ENCODE measurements around the gene CDH4.

CDH4 gene

DNA sequence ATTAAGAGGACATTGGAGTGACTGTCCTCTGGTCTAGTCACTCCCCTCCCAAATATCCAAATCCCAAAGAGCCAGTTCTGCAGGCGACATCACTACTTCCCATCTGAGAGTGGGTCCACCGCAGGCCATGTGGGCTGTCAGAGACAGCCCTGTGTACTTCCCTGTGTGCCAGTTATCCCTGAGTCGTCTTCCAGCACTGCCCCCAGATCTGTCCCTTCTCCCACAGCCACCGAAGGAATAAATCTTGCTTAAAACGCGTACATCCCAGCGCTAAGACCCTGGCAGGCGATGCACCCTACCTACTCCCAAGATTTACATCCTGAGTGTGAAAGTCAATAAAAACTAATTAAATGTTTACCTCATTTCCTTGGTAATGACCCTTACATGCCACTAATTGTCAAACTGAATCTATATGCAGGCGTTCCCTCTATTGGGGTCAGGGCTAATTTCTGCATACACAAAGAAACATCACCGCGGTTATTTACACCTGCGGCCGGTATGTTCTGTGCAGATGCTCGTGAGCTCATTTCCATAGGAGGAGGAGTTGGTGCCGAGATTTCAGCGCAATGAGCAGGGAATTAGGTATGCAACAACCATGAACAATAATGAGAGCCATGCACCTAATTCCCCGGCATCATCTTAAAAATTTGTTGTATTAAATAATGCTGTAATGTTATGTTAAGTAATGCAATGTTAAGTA, 31.3 kb upstream of the CDH4 start:
- TF ChIP-seq EGR1 (IDR thresholded peaks at IDR 0.05) (no peak), CREB1 (IDR thresholded peaks at IDR 0.05; ENCODE audit: low read depth) (no peak), TCF12 (IDR thresholded peaks at IDR 0.05; ENCODE audit: low read depth) (no peak), YY1 (IDR thresholded peaks at IDR 0.05; ENCODE audit: low read depth) (no peak), FOXM1 (IDR thresholded peaks at IDR 0.05; ENCODE audit: borderline replicate concordance, low read depth) (no peak), ZBTB7A (IDR thresholded peaks at IDR 0.05; ENCODE audit: low read depth) (no peak)

DNA sequence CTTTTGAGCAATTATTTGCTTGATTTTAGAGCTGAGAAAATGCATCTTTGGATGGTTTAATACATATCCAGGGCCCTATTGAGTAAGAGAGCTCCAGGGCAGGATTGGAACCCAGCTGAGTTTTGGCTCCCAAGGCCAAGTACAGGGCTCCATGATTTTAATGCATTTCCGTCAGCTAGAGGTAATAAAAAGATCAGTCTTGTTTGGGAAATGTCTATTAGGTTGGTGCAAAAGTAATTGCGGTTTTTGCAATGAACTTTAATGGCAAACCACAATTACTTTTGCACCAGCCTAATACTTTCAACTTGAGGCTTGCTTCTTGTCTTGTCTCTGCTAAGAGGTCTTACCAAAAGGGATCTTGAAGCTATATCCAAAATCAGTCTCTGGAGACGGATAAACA, 29.4 kb upstream of the CDH4 start:
- TF ChIP-seq, protein P1, sequence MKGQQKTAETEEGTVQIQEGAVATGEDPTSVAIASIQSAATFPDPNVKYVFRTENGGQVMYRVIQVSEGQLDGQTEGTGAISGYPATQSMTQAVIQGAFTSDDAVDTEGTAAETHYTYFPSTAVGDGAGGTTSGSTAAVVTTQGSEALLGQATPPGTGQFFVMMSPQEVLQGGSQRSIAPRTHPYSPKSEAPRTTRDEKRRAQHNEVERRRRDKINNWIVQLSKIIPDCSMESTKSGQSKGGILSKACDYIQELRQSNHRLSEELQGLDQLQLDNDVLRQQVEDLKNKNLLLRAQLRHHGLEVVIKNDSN (IDR thresholded peaks at IDR 0.05), result no peak
- no peak for TF ChIP-seq TCF12 (IDR thresholded peaks at IDR 0.05; ENCODE audit: low read depth)
- TF ChIP-seq, protein P2, sequence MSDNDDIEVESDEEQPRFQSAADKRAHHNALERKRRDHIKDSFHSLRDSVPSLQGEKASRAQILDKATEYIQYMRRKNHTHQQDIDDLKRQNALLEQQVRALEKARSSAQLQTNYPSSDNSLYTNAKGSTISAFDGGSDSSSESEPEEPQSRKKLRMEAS (IDR thresholded peaks at IDR 0.05), result no peak

DNA sequence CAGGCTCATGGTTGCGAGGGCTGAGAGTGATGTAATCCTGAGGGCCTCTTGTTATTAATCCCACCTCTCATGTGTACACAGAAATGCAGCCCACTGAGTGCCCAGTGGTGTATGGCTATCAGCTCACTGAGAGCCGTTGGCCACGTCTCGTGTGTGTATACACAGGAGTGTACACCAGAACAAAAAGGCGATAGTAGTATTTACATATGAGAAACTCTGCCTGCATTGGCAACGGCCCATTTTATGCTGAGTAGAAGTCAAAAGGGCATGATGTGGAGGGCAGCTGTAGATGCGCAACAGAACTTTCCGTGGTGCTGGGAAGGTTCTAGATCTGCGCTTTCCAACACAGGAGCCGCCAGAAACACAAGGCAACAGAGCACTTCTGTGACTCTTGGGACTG, 28.9 kb upstream of the CDH4 start:
- TF ChIP-seq YY1 (IDR thresholded peaks at IDR 0.05; ENCODE audit: low read depth) (no peak), EGR1 (IDR thresholded peaks at IDR 0.05) (no peak), EP300 (IDR thresholded peaks at IDR 0.05; ENCODE audit: borderline replicate concordance) (no peak), TEAD4 (IDR thresholded peaks at IDR 0.05) (no peak), ZBTB7A (IDR thresholded peaks at IDR 0.05; ENCODE audit: low read depth) (no peak), CEBPB (IDR thresholded peaks at IDR 0.05) (no peak), TAF1 (IDR thresholded peaks at IDR 0.05; ENCODE audit: low read depth) (no peak), TCF12 (IDR thresholded peaks at IDR 0.05; ENCODE audit: low read depth) (no peak), NFIC (IDR thresholded peaks at IDR 0.05) (no peak), FOXM1 (IDR thresholded peaks at IDR 0.05; ENCODE audit: borderline replicate concordance, low read depth) (no peak), RAD21 (IDR thresholded peaks at IDR 0.05; ENCODE audit: low read depth) (no peak), CREB1 (IDR thresholded peaks at IDR 0.05; ENCODE audit: low read depth) (no peak)
- TF ChIP-seq, protein P1 (IDR thresholded peaks at IDR 0.05), result no peak
- TF ChIP-seq, protein P3, sequence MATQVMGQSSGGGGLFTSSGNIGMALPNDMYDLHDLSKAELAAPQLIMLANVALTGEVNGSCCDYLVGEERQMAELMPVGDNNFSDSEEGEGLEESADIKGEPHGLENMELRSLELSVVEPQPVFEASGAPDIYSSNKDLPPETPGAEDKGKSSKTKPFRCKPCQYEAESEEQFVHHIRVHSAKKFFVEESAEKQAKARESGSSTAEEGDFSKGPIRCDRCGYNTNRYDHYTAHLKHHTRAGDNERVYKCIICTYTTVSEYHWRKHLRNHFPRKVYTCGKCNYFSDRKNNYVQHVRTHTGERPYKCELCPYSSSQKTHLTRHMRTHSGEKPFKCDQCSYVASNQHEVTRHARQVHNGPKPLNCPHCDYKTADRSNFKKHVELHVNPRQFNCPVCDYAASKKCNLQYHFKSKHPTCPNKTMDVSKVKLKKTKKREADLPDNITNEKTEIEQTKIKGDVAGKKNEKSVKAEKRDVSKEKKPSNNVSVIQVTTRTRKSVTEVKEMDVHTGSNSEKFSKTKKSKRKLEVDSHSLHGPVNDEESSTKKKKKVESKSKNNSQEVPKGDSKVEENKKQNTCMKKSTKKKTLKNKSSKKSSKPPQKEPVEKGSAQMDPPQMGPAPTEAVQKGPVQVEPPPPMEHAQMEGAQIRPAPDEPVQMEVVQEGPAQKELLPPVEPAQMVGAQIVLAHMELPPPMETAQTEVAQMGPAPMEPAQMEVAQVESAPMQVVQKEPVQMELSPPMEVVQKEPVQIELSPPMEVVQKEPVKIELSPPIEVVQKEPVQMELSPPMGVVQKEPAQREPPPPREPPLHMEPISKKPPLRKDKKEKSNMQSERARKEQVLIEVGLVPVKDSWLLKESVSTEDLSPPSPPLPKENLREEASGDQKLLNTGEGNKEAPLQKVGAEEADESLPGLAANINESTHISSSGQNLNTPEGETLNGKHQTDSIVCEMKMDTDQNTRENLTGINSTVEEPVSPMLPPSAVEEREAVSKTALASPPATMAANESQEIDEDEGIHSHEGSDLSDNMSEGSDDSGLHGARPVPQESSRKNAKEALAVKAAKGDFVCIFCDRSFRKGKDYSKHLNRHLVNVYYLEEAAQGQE (IDR thresholded peaks at IDR 0.05; ENCODE audit: low read depth), result no peak
- TF ChIP-seq, protein P2 (IDR thresholded peaks at IDR 0.05), result no peak

DNA sequence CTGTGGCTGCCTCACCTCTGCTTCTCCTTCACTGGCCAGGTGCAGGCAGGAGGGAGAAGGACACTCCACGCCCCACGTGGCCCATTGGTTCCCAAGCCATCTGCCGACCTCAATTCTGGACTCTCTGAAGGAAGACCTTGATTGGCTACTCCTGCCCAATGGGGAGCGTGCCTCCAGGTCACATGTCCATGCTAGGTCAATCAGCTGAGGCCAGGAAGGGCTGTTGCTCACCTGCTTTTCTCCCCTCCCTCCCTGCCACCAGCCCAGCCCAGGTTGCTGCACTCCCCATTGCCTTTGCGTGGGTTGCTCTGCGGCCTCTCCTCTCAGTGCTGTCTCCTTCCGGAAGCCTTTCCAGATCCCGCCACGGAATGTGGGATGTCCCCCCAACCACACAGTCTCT, 21.9 kb upstream of the CDH4 start:
- no peak for TF ChIP-seq TAF1 (IDR thresholded peaks at IDR 0.05; ENCODE audit: low read depth)
- no peak for TF ChIP-seq FOXM1 (IDR thresholded peaks at IDR 0.05; ENCODE audit: borderline replicate concordance, low read depth)
- no peak for TF ChIP-seq EP300 (IDR thresholded peaks at IDR 0.05; ENCODE audit: borderline replicate concordance)

DNA sequence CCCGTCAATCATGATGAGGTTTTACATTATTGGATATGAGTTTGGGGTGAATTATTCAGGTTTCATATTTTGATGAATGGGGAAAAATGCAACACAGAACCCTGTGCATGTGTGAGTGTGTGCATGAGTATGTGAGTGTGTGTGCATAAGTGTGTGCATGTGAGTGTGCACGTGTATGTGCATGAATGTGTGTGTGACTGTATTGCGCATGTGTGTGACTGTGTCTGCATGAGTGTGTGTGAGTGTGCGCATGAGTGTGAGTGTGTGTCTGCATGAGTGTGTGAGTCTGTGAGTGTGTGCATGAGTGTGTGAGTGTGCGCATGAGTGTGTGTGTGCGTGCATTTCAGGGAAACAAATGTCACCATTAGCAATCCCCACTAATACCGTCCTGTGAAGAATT, 18.5 kb upstream of the CDH4 start:
- no peak for TF ChIP-seq TAF1 (IDR thresholded peaks at IDR 0.05; ENCODE audit: low read depth)
- TF ChIP-seq, protein P1 (IDR thresholded peaks at IDR 0.05), result no peak
- no peak for TF ChIP-seq CEBPB (IDR thresholded peaks at IDR 0.05)
- TF ChIP-seq, protein P3 (IDR thresholded peaks at IDR 0.05; ENCODE audit: low read depth), result no peak
- TF ChIP-seq YY1 (IDR thresholded peaks at IDR 0.05; ENCODE audit: low read depth), result no peak
- TF ChIP-seq, protein P2 (IDR thresholded peaks at IDR 0.05), result no peak
- no peak for TF ChIP-seq TCF12 (IDR thresholded peaks at IDR 0.05; ENCODE audit: low read depth)
- TF ChIP-seq NFIC (IDR thresholded peaks at IDR 0.05), result no peak
- TF ChIP-seq CREB1 (IDR thresholded peaks at IDR 0.05; ENCODE audit: low read depth), result no peak
- no peak for TF ChIP-seq RAD21 (IDR thresholded peaks at IDR 0.05; ENCODE audit: low read depth)
- no peak for TF ChIP-seq FOXM1 (IDR thresholded peaks at IDR 0.05; ENCODE audit: borderline replicate concordance, low read depth)
- TF ChIP-seq ZBTB7A (IDR thresholded peaks at IDR 0.05; ENCODE audit: low read depth), result no peak
- TF ChIP-seq EP300 (IDR thresholded peaks at IDR 0.05; ENCODE audit: borderline replicate concordance), result no peak
- no peak for TF ChIP-seq EGR1 (IDR thresholded peaks at IDR 0.05)

Data from Ishikawa (cell line).